Esophagus squamous epithelium (tissue), 4 donors: ENCODE results near the gene LDHB.

Experiments
- POLR2A ChIP-seq, 4 donors: fragments of 450-650 bp; IDR thresholded peaks; one replicate each; pipeline ENCODE4 v1.6.1; 2017; ENCODE audit warnings: antibody characterized with exemption in 4 of 4, mild to moderate bottlenecking in 4 of 4, moderate library complexity in 3 of 4
- TF ChIP-seq, protein P1 (sequence below), 6 experiments: fragments of 450-650 bp in 4 of 6; fragments of 200-600 bp in 2 of 6; sonication (generic) in 2 of 6; IDR thresholded peaks; one replicate each; pipeline ENCODE4 v1.5.1; 2016 to 2019; ENCODE audit warnings: antibody characterized with exemption in 6 of 6, mild to moderate bottlenecking in 4 of 6, moderate library complexity in 4 of 6

DNA sequence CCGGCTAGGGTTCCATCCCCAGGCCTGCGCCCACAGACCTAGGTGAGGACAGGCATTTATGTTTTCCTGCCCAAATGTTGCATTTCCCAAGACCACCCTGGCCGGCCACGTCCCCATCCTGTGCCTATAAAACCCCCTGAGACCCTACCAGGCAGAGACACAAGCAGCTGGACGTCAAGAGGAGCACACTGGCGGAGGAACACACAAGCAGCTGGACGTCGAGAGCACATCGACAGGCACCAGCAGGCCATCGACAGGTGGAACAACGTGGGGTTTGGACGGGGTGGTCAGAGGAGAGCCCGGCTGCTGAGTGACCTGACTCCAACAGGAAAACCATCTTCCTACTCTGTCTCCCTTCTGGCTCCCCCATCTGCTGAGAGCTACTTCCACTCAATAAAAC, 19.6 kb upstream of the LDHB start:
- TF ChIP-seq, protein P1, sequence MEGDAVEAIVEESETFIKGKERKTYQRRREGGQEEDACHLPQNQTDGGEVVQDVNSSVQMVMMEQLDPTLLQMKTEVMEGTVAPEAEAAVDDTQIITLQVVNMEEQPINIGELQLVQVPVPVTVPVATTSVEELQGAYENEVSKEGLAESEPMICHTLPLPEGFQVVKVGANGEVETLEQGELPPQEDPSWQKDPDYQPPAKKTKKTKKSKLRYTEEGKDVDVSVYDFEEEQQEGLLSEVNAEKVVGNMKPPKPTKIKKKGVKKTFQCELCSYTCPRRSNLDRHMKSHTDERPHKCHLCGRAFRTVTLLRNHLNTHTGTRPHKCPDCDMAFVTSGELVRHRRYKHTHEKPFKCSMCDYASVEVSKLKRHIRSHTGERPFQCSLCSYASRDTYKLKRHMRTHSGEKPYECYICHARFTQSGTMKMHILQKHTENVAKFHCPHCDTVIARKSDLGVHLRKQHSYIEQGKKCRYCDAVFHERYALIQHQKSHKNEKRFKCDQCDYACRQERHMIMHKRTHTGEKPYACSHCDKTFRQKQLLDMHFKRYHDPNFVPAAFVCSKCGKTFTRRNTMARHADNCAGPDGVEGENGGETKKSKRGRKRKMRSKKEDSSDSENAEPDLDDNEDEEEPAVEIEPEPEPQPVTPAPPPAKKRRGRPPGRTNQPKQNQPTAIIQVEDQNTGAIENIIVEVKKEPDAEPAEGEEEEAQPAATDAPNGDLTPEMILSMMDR (IDR thresholded peaks at IDR 0.05), result no peak
- no peak for TF ChIP-seq POLR2A (IDR thresholded peaks at IDR 0.05)
